Stomach smooth muscle (tissue), 2 donors: ENCODE data around the gene STX16.

Experiments used
- H3K27ac ChIP-seq: one replicate; pipeline ENCODE4 v1.7.0; 2013; ENCODE audit warnings: mild to moderate bottlenecking, low read length, inconsistent platforms
- H3K27me3 ChIP-seq, 2 donors: one replicate each; pipeline ENCODE4 v1.7.0; 2013; ENCODE audit warnings: low read length in 2 of 2; ENCODE audit not compliant: insufficient read depth in 2 of 2, control insufficient read depth in 1 of 2
- H3K36me3 ChIP-seq, 2 donors: one replicate each; pipeline ENCODE4 v1.7.0; 2013; ENCODE audit warnings: low read length in 2 of 2; ENCODE audit not compliant: control insufficient read depth in 2 of 2, insufficient read depth in 2 of 2
- H3K4me1 ChIP-seq: one replicate; pipeline ENCODE4 v1.7.0; 2013; ENCODE audit warnings: low read length; ENCODE audit not compliant: control insufficient read depth, insufficient read depth
- H3K4me3 ChIP-seq, 2 donors: one replicate each; pipeline ENCODE4 v1.7.0; 2013; ENCODE audit warnings: low read length in 2 of 2
- H3K9ac ChIP-seq, 2 donors: one replicate each; pipeline ENCODE4 v1.7.0; 2013; ENCODE audit warnings: low read length in 2 of 2, mild to moderate bottlenecking in 1 of 2
- H3K9me3 ChIP-seq, 2 donors: one replicate each; pipeline ENCODE4 v1.7.0; 2013; ENCODE audit warnings: low read length in 2 of 2; ENCODE audit not compliant: control insufficient read depth in 2 of 2
- donor health status: healthy.
- donor health status: Pancreatic carcinoma.

Gene STX16

DNA sequence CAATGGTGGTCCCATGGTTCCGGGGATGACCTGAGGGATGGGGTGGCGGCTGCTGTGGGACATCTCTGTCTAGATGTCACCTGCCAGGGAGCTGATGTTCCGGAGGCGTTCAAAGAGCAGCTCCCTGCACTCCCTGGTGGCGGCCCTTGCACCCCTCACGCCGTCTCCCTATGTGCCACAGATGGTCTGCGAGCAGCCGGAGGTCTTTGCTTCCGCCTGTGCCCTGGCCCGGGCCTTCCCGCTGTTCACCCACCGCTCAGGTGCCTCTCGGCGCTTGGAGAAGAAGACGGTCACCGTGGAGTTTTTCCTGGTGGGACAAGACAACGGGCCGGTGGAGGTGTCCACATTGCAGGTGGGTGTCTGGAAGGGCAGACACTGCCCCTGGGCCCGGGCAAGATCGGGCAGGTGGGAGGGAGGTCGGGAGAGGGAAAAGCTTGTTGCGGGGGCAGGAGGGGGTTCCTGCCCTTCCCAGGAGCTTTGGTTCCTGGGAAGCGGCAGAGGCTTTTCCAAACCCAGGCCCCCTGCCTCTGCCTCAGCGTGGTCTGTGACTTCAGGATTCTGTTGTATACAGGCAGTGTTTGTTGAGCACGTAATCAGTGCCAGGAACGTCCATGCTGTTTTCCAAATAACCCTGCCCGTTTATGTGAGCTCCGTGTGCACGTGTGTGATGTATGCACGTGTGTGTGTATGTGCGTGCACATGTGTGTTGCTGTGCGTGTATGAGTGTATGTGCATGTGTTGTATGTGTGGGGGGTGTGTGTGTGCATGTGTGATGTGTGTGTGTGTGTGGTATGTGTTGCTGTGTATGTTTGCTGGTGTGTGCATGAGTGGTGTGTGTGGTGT lies 43.4 kb downstream of the STX16 start:
- peaks cover 38% of the 10 kb centered on the region for H3K4me1 ChIP-seq

DNA sequence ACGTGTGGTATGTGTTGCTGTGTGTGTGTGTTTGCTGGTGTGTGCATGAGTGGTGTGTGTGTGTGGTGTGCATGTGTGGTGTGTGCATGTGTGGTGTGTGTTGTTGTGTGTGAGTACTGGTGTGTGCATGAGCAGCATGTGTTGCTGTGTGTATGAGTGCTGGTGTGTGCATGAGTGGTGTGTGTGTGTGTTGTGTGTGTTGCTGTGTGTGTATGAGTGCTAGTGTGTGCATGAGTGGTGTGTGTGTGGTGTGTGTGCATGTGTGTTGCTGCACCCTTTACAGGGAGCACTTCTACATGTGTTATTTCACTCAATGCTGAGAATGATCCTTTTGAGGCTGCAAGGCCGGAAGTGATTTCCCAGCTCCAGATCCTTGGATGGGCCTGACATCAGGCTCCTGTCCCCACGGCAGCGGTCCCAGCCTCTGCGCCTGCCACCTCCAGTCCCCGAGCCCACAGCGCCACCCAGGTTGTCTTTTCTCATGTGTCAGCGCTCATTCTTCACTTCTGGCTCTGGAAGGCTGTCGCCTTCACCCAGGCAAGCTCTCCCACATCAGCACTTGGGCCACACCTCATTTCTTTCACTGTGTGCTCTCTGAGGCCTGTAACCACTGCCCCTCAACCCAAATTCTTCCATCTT lies 44.1 kb downstream of the STX16 start:
- no peaks in the 10 kb centered on the region for H3K9me3 ChIP-seq
- peaks cover 33% of the 10 kb centered on the region for H3K4me1 ChIP-seq
- no peak overlapping the region for H3K27ac ChIP-seq
- H3K36me3 ChIP-seq: peaks cover 36 to 39% of the 10 kb centered on the region in 2 donors
- no peaks in the 10 kb centered on the region for H3K27me3 ChIP-seq
- H3K4me3 ChIP-seq: no peak overlapping the region
- no peak overlapping the region for H3K9ac ChIP-seq

More for the DNA sequence above, 43.4 kb downstream of the STX16 start:
- no peaks in the 10 kb centered on the region for H3K27me3 ChIP-seq
- peak overlapping the region in 1 of 2 donors; percentile 73 for H3K4me3 ChIP-seq
- H3K9me3 ChIP-seq: no peaks in the 10 kb centered on the region
- no peak overlapping the region for H3K9ac ChIP-seq
- no peak overlapping the region for H3K27ac ChIP-seq
- H3K36me3 ChIP-seq: peaks cover 31 to 34% of the 10 kb centered on the region in 2 donors

DNA sequence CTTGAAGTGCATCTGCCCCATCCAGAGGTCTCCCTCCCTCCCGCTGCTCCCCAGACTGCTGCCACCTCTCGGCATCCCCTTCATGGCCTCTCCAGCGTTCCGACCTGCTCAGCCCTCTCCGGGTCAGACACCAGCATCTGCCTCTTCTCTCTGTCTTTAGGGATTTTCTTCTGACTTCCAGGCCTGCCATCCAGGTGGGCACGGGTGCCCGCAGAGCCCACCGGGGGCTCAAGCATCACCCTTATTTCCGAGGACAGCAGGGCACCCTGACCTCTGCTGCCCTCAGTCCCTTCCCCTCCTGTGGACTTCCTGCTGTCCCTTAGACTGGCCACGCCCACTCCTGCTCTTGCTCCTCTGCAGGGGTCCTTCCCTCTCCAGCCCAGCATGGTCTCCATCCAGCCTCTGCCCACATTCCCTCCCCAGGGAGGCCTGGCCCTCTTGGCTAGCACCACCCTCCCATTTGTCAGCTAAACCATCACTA lies 44.9 kb downstream of the STX16 start:
- Histone ChIP-seq H3K27me3 (no peaks in the 10 kb centered on the region), H3K27ac (no peak overlapping the region), H3K4me3 (no peak overlapping the region), H3K36me3 (peaks cover 39 to 43% of the 10 kb centered on the region in 2 donors), H3K4me1 (peaks cover 34% of the 10 kb centered on the region), H3K9me3 (no peaks in the 10 kb centered on the region), H3K9ac (no peak overlapping the region)

DNA sequence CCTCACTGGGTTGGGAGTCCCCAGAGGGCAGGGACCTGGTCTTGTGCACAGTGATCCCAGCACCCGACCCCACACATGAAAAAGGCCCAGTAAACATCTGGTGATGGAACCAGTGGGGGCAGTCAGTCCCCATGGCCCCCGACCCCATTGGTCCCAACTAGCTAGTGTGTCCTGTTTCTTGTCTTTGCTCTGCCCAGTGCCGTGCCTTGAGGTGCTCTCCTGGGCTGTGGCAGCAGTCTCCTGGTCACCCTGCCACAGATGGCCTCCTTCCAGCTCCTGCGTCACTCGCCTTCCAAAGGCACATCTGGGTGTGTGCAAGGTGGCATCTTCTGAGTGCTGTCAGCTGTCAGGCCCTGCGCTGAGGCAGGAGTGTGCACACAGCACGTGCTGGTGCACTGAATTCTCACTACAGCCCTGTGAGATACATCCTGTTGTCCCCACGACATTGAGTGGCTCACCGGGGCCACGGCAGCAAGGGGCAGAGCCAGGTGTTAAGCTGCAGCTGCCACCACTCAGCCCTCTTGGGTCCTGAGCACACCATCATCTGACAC lies 45.4 kb downstream of the STX16 start:
- no peak overlapping the region for H3K27ac ChIP-seq
- H3K27me3 ChIP-seq: no peaks in the 10 kb centered on the region
- no peak overlapping the region for H3K4me3 ChIP-seq
- peaks cover 39 to 43% of the 10 kb centered on the region in 2 donors for H3K36me3 ChIP-seq
- H3K9me3 ChIP-seq: no peaks in the 10 kb centered on the region
- H3K4me1 ChIP-seq: peaks cover 32% of the 10 kb centered on the region
- H3K9ac ChIP-seq: no peak overlapping the region

DNA sequence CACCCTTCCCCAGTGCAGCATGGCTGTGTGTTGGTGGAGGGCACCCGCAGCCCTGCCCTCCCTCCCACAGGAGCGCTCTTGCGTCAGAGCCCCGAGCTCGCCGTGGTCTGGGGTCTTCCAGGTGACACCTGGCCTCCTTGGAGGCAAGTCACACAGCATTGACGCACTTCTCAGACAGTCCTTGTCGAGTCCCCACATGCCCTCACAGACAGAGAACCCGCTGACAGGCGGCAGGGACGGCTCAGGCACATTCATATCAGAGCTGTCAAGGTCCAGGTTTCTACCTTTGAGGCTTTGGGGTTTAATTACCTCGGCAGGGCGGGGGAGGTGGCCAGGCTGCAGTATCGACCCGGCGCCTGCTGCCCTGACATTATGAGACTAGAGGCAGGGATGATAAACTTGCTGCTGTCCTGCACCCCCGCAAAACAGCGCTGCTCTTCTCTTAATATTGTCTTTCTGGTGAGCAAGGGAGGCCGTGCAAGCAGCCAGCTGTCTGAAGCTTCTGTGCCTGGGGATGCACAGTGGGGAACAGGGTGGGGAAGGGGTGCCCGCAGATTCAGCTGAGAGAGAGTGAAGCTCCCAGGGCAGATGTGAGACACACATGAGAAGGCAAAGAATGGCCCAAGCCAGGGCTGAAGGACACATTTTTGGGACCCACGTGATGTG lies 46.3 kb downstream of the STX16 start:
- peaks cover 39 to 45% of the 10 kb centered on the region in 2 donors for H3K36me3 ChIP-seq
- peaks cover 24% of the 10 kb centered on the region for H3K4me1 ChIP-seq
- H3K4me3 ChIP-seq: no peak overlapping the region
- H3K27ac ChIP-seq: no peak overlapping the region
- H3K9me3 ChIP-seq: no peaks in the 10 kb centered on the region
- no peaks in the 10 kb centered on the region for H3K27me3 ChIP-seq
- H3K9ac ChIP-seq: no peak overlapping the region

DNA sequence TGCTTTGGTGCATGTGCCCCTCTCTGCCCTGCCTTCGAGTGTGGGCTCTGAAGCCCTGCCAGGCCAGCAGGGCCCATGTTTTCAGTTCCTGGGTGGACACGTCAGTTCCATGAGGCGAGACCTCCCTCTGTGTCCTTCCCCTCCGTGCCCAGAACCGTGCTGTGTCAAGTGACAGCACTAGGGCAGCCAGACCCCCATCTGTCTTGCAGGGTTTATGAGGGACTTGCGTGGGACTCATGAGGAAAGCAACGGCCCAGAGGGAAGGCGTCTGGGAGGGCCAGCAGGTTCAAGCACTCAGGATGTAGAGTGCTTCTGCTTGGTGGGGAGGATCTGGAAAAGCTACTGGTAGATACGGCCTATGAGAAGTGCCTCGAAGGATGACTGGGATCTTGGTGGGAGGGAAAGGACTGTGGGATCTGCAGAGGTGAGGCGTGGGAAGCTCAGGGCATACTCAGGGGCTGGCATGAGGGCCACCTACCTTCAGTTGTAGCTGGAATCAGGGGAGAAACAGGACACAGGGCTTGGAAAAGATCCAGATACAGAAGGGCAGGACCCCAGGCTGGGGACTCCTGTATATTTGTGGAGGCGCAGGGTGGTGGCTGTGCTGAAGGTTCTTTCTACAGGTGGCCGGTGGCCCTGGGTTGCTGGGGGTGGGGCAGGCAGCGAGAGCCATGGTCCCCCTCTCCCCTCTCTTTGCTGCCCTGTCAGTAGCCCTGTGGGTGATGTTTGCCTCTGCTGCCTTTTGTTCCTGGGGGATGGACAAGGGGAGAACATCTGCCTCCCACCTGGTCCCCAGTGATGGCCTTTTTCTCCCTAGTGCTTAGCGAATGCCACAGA lies 47.0 kb downstream of the STX16 start:
- H3K27me3 ChIP-seq: no peaks in the 10 kb centered on the region
- H3K9me3 ChIP-seq: no peaks in the 10 kb centered on the region
- H3K36me3 ChIP-seq: peaks cover 45 to 53% of the 10 kb centered on the region in 2 donors
- H3K4me3 ChIP-seq: no peak overlapping the region
- peak overlapping the region; percentile 37 for H3K27ac ChIP-seq
- peaks cover 22% of the 10 kb centered on the region for H3K4me1 ChIP-seq
- H3K9ac ChIP-seq: no peak overlapping the region

DNA sequence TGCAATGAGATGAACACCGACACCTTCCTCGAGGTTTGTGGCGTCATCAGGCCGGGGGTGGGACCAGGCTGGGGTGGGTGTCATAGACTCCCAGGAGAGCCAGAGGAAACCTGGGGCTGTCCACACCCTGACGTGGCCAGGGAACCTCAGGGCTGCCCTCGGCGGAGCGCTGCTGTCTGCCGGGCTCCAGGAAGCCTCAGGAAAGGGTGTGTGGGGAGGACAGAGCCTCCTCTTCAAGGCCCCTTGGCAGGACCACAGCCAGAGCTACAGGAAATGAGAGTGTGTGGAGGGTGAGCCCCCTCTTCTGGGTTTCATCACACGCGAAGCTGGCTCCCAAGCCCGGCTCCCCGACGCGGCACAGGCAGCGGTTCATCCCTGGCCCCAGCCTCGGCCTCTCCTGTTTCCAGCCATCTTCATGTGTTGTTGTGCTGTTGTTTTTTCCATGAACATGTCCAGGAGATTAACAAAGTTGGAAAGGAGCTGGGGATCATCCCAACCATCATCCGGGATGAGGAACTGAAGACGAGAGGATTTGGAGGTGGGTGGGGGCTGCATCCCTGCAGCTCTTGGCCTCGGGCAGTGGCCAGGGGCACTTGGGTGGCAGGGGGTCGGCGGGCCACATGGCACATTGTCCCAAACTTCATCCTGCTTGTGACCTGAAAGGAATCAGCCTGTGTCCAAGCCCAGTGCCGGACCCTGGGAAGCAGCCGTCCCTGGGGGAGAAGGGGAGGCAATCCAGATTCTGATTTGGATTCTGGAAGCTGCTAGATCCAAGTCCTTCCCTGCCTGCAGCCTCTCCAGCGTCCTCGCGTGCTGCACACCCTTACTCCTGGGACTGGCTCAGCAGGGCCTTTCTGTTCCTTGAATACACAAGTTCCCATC lies 47.9 kb downstream of the STX16 start:
- Histone ChIP-seq H3K9me3 (no peaks in the 10 kb centered on the region), H3K4me3 (no peak overlapping the region), H3K27ac (peak overlapping the region; percentile 37), H3K36me3 (peaks cover 54 to 62% of the 10 kb centered on the region in 2 donors), H3K27me3 (no peaks in the 10 kb centered on the region), H3K4me1 (peaks cover 13% of the 10 kb centered on the region), H3K9ac (no peak overlapping the region)

DNA sequence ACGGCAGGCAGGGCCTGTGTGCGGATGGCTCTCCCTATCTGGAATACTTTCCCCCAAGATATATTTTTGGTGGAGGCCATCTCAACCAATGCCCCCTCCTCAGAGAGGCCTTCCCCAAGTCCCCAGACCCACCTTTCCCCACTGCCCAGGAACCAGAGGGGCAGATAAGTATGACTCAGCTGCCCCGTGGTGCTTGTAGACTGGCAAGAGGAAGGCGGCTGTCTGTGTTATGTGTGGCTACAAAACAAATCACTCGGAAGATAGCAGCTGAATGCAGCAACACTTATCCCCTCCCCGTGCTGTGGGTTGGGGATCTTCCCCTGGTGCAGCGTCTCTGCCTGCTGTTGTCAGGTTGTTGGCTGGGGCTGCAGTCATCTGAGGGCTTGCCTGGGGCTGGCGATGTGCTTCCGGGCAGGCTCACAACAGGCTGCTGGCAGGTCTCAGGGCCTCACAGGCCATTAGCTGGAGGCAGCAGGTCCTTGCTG lies 48.6 kb downstream of the STX16 start:
- peaks cover 6% of the 10 kb centered on the region for H3K4me1 ChIP-seq
- H3K36me3 ChIP-seq: peaks cover 56 to 67% of the 10 kb centered on the region in 2 donors
- H3K27me3 ChIP-seq: no peaks in the 10 kb centered on the region
- H3K9me3 ChIP-seq: no peaks in the 10 kb centered on the region
- H3K4me3 ChIP-seq: no peak overlapping the region
- no peak overlapping the region for H3K27ac ChIP-seq
- H3K9ac ChIP-seq: no peak overlapping the region

DNA sequence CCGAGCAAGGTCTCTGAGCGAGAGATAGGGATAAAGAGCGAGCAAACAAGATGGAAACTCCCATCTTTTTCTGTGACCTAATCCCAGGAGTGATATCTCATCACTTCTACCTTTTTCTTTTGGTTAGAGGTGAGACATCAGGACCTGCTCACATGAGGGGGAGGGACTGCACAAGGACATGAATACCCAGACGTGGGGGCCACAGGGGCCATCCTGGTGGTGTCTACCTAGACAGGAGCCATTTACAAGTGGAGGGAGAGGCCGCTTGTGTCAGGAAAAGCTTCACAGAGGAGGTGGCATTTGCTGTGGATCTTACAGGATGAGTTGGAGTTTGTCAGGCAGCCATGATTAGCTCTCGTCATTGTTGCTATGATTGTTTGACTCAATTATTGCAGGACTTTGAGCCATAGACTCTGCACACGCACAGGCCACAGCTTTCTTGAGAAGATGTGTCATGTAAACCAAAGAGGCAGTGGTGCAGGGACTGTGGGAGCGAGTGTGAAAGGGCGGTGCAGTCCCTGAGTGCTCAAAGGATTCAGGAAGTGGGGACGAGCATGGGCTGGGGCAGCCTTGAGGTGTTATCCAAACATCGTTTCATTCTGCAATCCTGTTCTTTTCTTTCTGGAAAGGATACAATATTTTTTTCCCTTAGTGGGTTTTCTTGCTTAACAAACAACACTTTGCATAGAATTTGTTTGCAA lies 49.2 kb downstream of the STX16 start:
- H3K36me3 ChIP-seq: peaks cover 51 to 68% of the 10 kb centered on the region in 2 donors
- no peak overlapping the region for H3K4me3 ChIP-seq
- H3K9ac ChIP-seq: peak overlapping the region in 1 of 2 donors; percentile 2
- no peaks in the 10 kb centered on the region for H3K9me3 ChIP-seq
- H3K27ac ChIP-seq: no peak overlapping the region
- H3K27me3 ChIP-seq: no peaks in the 10 kb centered on the region
- H3K4me1 ChIP-seq: peaks cover 5% of the 10 kb centered on the region
